Panc1 (cell line): ENCODE data around the gene HSPB8. TPM values are rescaled to one million over a fixed set of nuclear protein-coding genes. Genes with fewer than 3 reads are reported as not detected.
"Not testable (repeated sequence)": the region's sequence is repeated elsewhere in the genome, so short reads cannot be mapped to it uniquely, and the experiment has no call there.

Experiments
- ATAC-seq: fragments of 200-7000 bp; cut with Tn5 transposase; 2 replicates; pipeline ENCODE4 v1.9.1; 2020; ENCODE audit warnings: mild to moderate bottlenecking, moderate library complexity
- BruUV-seq: library from RNA; stranded (reverse); fragments of 400-500 nt; replicated peaks from 2 replicates; lab custom pipeline; 2021; lab: Mats Ljungman, UMichigan
- CTCF ChIA-PET: fragments of 300-600 bp; sonication (Branson Sonifier 250); formaldehyde crosslinking; loops from one replicate; lab custom pipeline; 2022; ENCODE audit warnings: antibody characterized with exemption; lab: Charles Lee
- POLR2A ChIA-PET: fragments of 300-600 bp; sonication (Branson Sonifier 250); formaldehyde crosslinking; loops from one replicate; lab custom pipeline; 2022; ENCODE audit warnings: antibody characterized with exemption; lab: Charles Lee
- DNase-seq: peaks from one replicate; pipeline ENCODE4 v3.0.0-alpha.2; 2010; ENCODE audit warnings: low read depth, low spot score
- H3K27ac ChIP-seq: 2 replicates; pipeline ENCODE4 v1.5.1; 2011; ENCODE audit warnings: mild to moderate bottlenecking, low read length, inconsistent platforms
- H3K27me3 ChIP-seq: fragments of 200-500 bp; sonication (Bioruptor generic); 2 replicates; pipeline ENCODE4 v1.6.0; 2014; ENCODE audit warnings: low read length, inconsistent platforms; ENCODE audit not compliant: control insufficient read depth, insufficient read depth
- H3K36me3 ChIP-seq: fragments of 200-500 bp; sonication (Bioruptor generic); 2 replicates; pipeline ENCODE4 v1.5.1; 2014; ENCODE audit warnings: inconsistent platforms, mild to moderate bottlenecking, low read length, moderate library complexity; ENCODE audit not compliant: control insufficient read depth, insufficient read depth
- H3K4me1 ChIP-seq: 2 replicates; pipeline ENCODE4 v1.5.1; 2011; ENCODE audit warnings: inconsistent platforms, mild to moderate bottlenecking, low read length, moderate library complexity; ENCODE audit not compliant: control insufficient read depth, insufficient read depth
- H3K4me3 ChIP-seq, 2 experiments: 2 replicates each; pipeline ENCODE4 v1.5.1; 2011 to 2012; ENCODE audit warnings: low read depth in 2 of 2, low read length in 2 of 2, mild to moderate bottlenecking in 2 of 2, inconsistent platforms in 1 of 2, moderate library complexity in 1 of 2
- H3K9me3 ChIP-seq: fragments of 200-500 bp; sonication (Bioruptor generic); 2 replicates; pipeline ENCODE4 v1.5.1; 2014; ENCODE audit warnings: low read depth, mild to moderate bottlenecking, inconsistent platforms, low read length, moderate library complexity; ENCODE audit not compliant: control insufficient read depth, insufficient read depth
- POLR2AphosphoS5 ChIP-seq: IDR thresholded peaks from 2 replicates; pipeline ENCODE4 v1.6.1; 2012; ENCODE audit warnings: mild to moderate bottlenecking, low read depth, low read length, moderate library complexity
- SIN3A ChIP-seq: IDR thresholded peaks from 2 replicates; pipeline ENCODE4 v1.6.1; 2012; ENCODE audit warnings: low read depth, mild to moderate bottlenecking, low read length, moderate library complexity, borderline replicate concordance; ENCODE audit not compliant: insufficient read depth
- TCF7L2 ChIP-seq: IDR thresholded peaks from 2 replicates; pipeline ENCODE4 v1.6.1; 2011; ENCODE audit warnings: mild to moderate bottlenecking, low read depth, low read length, inconsistent platforms
- in situ Hi-C: cut with HindIII; loops from 2 replicates; pipeline ENCODE4 v1.10.0; 2016; ENCODE audit warnings: low sequenced_read_pairs, low pct_unique_long_range_greater_than_20kb
- intact Hi-C: fragments of 100-400 bp; cut with micrococcal nuclease; formaldehyde crosslinking; loops from one replicate; pipeline ENCODE4 v1.10.0; 2022; ENCODE audit not compliant: unreplicated experiment
- total RNA-seq: library from RNA; stranded (reverse); gene quantifications from one replicate; pipeline ENCODE4 v1.2.1, GENCODE V29; 2021; ENCODE audit not compliant: unreplicated experiment
- TF ChIP-seq, protein P1 (sequence below), 2 experiments: IDR thresholded peaks; 2 replicates each; pipeline ENCODE4 v1.6.1; 2011 to 2012; ENCODE audit warnings: low read depth in 2 of 2, control low read depth in 1 of 2, low read length in 1 of 2, mild to moderate bottlenecking in 1 of 2, moderate library complexity in 1 of 2; ENCODE audit not compliant: insufficient read depth in 1 of 2
- TF ChIP-seq, protein P2 (sequence below): fragments of 450-650 bp; IDR thresholded peaks from 2 replicates; pipeline ENCODE4 v1.5.1; 2017; ENCODE audit warnings: mild to moderate bottlenecking

HSPB8 gene
- total RNA-seq, 1 experiment from 2014 or later = 2.0 TPM

DNA sequence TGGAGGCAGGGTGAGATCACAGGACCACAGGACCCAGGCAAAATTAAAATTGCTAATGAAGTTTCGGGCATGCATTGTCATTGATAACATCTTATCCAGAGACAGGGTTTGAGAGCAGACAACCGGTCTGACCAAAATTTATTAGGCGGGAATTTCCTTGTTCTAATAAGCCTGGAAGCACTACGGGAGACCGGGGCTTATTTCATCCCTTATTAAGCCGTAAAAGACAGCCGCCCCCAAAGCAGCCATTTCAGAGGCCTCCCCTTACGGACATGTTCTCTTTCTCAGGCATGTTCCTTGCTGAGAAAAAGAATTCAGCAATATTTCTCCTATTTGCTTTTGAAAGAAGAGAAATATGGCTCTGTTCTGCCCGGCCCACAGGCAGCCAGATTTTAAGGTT, 40.1 kb downstream of the HSPB8 start:
- BruUV-seq, CTCF ChIA-PET, intact Hi-C loops, H3K4me3 ChIP-seq, in situ Hi-C loops, H3K27me3 ChIP-seq, POLR2A ChIA-PET, H3K9me3 ChIP-seq, H3K36me3 ChIP-seq, H3K4me1 ChIP-seq, ATAC-seq, DNase-seq, H3K27ac ChIP-seq: not testable (repeated sequence)

DNA sequence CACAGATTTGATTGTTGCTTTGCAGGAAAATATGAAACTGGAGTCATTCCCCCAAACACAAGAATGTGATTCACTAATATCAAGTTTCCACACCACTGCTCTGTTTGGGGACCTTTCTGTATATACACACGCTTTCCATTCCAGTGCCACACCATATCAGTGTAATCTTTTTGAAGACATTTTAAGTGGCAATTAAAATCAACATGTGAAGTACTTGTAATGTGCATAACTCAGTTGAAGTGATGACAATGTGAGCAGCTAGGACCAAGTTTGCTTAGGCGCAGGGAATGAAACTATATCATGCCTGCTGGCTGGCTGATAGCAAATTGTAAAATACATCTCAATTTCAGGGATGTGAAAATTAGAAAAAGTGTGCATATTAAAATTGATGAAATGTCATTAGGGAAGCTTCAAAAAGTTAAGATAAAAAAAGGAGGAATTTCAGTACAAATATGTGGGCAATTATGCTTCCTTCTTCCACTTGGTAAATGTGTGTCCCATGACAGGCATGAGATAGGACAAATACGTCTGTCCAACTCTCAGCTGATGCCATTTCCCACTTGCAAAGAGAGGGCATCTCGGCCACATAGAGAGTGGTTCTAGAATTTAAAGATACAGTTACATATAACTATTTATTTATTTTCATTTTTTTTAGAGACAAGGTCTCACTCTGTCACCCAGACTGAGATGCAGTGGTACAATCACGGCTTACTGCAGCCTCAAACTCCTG, 43.7 kb downstream of the HSPB8 start:
- CTCF ChIA-PET = no interaction called here
- Histone ChIP-seq H3K36me3 (no peaks in the 10 kb centered on the region), H3K27ac (no peak overlapping the region), H3K27me3 (peaks cover 5% of the 10 kb centered on the region), H3K9me3 (no peaks in the 10 kb centered on the region), H3K4me3 (no peak overlapping the region), H3K4me1 (no peaks in the 10 kb centered on the region)
- no peak for DNase-seq
- ATAC-seq = no peak
- in situ Hi-C loops = no loop called here
- TF ChIP-seq, protein P1, sequence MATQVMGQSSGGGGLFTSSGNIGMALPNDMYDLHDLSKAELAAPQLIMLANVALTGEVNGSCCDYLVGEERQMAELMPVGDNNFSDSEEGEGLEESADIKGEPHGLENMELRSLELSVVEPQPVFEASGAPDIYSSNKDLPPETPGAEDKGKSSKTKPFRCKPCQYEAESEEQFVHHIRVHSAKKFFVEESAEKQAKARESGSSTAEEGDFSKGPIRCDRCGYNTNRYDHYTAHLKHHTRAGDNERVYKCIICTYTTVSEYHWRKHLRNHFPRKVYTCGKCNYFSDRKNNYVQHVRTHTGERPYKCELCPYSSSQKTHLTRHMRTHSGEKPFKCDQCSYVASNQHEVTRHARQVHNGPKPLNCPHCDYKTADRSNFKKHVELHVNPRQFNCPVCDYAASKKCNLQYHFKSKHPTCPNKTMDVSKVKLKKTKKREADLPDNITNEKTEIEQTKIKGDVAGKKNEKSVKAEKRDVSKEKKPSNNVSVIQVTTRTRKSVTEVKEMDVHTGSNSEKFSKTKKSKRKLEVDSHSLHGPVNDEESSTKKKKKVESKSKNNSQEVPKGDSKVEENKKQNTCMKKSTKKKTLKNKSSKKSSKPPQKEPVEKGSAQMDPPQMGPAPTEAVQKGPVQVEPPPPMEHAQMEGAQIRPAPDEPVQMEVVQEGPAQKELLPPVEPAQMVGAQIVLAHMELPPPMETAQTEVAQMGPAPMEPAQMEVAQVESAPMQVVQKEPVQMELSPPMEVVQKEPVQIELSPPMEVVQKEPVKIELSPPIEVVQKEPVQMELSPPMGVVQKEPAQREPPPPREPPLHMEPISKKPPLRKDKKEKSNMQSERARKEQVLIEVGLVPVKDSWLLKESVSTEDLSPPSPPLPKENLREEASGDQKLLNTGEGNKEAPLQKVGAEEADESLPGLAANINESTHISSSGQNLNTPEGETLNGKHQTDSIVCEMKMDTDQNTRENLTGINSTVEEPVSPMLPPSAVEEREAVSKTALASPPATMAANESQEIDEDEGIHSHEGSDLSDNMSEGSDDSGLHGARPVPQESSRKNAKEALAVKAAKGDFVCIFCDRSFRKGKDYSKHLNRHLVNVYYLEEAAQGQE (IDR thresholded peaks at IDR 0.05; ENCODE audit: insufficient read depth in 1 of 2, low read depth in 2 of 2, low read length in 1 of 2) = no peak
- TF ChIP-seq POLR2AphosphoS5 (no peak), SIN3A (no peak), TCF7L2 (no peak)
- TF ChIP-seq, protein P2, sequence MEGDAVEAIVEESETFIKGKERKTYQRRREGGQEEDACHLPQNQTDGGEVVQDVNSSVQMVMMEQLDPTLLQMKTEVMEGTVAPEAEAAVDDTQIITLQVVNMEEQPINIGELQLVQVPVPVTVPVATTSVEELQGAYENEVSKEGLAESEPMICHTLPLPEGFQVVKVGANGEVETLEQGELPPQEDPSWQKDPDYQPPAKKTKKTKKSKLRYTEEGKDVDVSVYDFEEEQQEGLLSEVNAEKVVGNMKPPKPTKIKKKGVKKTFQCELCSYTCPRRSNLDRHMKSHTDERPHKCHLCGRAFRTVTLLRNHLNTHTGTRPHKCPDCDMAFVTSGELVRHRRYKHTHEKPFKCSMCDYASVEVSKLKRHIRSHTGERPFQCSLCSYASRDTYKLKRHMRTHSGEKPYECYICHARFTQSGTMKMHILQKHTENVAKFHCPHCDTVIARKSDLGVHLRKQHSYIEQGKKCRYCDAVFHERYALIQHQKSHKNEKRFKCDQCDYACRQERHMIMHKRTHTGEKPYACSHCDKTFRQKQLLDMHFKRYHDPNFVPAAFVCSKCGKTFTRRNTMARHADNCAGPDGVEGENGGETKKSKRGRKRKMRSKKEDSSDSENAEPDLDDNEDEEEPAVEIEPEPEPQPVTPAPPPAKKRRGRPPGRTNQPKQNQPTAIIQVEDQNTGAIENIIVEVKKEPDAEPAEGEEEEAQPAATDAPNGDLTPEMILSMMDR = no peak
- BruUV-seq = no TSS peak
- POLR2A ChIA-PET = no interaction called here
- intact Hi-C loops = no loop called here

DNA sequence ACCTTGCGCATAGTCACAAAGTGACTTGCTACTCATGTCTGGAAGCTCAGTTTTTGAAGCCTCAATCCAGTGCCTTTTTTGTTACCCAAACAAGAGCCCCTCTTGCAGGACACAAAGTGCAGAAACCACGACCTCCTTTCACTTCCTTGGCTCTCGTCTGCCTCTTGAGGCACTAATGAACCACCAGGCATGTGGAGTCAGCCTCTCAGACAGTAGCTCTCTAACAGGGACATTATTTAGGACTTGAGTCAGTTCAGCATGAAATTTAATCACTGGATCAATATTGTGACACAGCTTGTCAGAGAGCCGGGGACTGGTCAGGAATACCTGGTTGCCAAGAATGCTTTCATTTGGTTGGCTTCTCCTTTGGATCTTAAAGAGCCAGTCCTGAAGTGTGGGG, 46.7 kb downstream of the HSPB8 start:
- ATAC-seq (no peak), DNase-seq (no peak)
- intact Hi-C loops = no loop called here
- TF ChIP-seq TCF7L2 = no peak
- TF ChIP-seq, protein P2 = 0 out of 2 replicates have a peak, but pooled peaks have one; percentile 10
- ChIA-PET CTCF (no interaction called here), POLR2A (no interaction called here)
- Histone ChIP-seq H3K4me3 (no peak overlapping the region), H3K4me1 (no peaks in the 10 kb centered on the region), H3K9me3 (no peaks in the 10 kb centered on the region), H3K36me3 (no peaks in the 10 kb centered on the region), H3K27me3 (peaks cover 2% of the 10 kb centered on the region; the same call in 1 of the 2 replicates), H3K27ac (no peak overlapping the region)
- BruUV-seq = no TSS peak
- in situ Hi-C loops = no loop called here
